Measurements from ENCODE around the gene LGALS7.

DNA sequence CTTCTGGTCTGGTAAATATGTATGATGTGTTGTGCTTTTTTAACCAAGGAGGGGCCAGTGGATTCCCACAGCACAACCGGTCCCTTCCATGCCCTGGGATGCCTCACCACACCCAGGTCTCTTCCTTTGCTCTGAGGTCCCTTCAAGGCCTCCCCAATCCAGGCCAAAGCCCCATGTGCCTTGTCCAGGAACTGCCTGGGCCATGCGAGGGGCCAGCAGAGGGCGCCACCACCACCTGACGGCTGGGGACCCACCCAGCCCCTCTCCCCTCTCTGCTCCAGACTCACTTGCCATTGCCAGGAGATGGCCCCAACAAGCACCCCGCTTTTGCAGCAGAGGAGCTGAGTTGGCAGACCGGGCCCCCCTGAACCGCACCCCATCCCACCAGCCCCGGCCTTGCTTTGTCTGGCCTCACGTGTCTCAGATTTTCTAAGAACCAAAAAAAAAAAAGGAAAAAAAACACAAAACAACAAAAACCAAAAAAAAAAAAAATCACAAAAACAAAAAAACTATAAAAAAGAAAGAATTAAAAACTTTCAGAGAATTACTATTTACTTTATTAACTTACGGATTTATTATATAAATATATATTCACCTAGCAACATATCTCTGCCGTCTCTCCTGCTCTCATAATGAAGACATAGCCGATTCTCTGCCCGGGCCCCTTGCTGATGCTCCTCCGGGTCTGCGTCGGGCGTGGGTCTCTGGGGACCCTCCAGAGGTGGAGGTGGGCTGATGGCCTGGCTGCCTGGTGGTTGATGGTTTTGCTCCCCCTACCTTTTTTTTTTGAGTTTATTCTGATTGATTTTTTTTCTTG, 43.5 kb downstream of the LGALS7 start:
- TF ChIP-seq JUND (IDR thresholded peaks at IDR 0.05) (no peak), EP300 (IDR thresholded peaks at IDR 0.05; ENCODE audit: borderline replicate concordance in 1 of 2, low read depth in 1 of 2, low read length in 1 of 2) (no peak), YY1 (IDR thresholded peaks at IDR 0.05; ENCODE audit: low read depth) (no peak), MXI1 (IDR thresholded peaks at IDR 0.05; ENCODE audit: low read depth, low read length) (no peak), NFIC (IDR thresholded peaks at IDR 0.05; ENCODE audit: borderline replicate concordance) (no peak)
- TF ChIP-seq, protein P1, sequence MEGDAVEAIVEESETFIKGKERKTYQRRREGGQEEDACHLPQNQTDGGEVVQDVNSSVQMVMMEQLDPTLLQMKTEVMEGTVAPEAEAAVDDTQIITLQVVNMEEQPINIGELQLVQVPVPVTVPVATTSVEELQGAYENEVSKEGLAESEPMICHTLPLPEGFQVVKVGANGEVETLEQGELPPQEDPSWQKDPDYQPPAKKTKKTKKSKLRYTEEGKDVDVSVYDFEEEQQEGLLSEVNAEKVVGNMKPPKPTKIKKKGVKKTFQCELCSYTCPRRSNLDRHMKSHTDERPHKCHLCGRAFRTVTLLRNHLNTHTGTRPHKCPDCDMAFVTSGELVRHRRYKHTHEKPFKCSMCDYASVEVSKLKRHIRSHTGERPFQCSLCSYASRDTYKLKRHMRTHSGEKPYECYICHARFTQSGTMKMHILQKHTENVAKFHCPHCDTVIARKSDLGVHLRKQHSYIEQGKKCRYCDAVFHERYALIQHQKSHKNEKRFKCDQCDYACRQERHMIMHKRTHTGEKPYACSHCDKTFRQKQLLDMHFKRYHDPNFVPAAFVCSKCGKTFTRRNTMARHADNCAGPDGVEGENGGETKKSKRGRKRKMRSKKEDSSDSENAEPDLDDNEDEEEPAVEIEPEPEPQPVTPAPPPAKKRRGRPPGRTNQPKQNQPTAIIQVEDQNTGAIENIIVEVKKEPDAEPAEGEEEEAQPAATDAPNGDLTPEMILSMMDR (IDR thresholded peaks at IDR 0.05): peak; percentile 82
- TF ChIP-seq, protein P2, sequence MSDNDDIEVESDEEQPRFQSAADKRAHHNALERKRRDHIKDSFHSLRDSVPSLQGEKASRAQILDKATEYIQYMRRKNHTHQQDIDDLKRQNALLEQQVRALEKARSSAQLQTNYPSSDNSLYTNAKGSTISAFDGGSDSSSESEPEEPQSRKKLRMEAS (IDR thresholded peaks at IDR 0.05; ENCODE audit: low read depth): no peak
- TF ChIP-seq, protein P3, sequence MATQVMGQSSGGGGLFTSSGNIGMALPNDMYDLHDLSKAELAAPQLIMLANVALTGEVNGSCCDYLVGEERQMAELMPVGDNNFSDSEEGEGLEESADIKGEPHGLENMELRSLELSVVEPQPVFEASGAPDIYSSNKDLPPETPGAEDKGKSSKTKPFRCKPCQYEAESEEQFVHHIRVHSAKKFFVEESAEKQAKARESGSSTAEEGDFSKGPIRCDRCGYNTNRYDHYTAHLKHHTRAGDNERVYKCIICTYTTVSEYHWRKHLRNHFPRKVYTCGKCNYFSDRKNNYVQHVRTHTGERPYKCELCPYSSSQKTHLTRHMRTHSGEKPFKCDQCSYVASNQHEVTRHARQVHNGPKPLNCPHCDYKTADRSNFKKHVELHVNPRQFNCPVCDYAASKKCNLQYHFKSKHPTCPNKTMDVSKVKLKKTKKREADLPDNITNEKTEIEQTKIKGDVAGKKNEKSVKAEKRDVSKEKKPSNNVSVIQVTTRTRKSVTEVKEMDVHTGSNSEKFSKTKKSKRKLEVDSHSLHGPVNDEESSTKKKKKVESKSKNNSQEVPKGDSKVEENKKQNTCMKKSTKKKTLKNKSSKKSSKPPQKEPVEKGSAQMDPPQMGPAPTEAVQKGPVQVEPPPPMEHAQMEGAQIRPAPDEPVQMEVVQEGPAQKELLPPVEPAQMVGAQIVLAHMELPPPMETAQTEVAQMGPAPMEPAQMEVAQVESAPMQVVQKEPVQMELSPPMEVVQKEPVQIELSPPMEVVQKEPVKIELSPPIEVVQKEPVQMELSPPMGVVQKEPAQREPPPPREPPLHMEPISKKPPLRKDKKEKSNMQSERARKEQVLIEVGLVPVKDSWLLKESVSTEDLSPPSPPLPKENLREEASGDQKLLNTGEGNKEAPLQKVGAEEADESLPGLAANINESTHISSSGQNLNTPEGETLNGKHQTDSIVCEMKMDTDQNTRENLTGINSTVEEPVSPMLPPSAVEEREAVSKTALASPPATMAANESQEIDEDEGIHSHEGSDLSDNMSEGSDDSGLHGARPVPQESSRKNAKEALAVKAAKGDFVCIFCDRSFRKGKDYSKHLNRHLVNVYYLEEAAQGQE (IDR thresholded peaks at IDR 0.05; ENCODE audit: low read depth, low read length): no peak

Data from SK-N-SH (cell line).